NCI-H2081 (cell line): ENCODE measurements around the gene TRIP4.

ENCODE experiments used
- DNase-seq, 2 experiments: peaks; one replicate each; lab custom pipeline; 2025; lab: John Stamatoyannopoulos, UW

The TRIP4 gene

DNA sequence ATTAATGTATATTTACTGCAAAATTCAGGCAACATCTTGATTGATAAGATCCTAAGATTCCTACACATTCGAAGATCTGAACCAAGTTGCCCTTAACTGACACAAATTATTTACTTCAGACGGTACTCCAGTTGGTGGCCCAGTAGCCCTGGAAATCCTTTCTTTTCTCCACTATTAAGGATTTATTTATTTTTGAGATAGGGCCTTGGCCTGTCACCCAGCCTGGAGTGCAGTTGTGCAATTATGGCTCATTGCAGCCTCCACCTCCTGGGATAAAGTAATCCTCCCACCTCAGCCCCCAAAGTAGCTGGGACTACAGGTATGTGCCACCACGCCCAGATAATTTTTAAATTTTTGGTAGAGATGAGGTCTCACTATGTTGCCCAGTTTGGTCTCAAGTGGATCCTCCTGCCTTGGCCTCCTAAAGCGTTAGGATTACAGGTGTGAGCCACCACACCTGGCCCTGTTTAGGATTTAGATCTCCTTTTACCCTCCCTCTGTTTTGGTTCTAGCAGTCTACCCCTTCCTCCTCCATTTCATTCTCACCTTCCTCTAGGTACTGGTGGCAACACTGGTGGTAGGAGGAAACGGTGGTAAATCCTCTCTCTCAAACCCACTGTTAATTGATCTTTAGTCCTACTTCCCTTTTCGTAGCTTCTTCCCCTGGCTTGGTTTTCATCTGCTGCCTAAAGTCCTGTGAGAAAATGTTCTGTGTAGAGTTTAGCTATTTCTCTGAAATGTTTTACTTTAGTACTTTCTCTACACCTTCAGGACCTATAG is 60.1 kb downstream of the TRIP4 start:
- DNase-seq = no peak

DNA sequence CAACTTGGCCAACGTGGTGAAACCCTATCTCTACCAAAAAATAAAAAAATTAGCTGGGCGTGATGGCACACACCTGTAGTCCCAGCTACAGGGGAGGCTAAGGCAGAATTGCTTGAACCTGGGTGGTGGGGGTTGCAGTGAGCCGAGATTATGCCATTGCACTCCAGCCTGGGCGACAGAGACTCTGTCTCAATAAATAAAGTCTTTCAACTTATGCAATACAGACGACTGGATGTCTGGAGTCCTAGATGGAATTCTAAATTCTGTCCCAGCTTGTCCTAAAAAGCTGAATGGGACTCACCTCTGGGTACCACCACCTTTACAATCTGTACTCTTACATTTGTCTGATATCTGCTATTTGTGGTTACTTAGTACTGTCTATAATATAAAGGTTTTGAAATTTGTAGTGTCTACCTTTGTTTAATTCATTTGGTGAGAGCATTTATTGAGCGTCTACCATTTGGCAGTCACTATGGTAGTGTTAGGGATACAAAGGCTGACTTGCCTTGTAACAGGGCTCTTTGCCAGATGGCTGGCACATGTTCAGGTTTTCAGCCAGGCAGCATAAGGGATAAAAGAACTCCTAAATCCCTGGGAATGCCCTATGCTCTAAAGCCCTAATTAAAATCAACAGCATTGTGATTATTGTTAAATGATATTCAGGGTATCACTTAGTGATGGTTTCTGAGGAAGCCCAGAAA is 65.5 kb downstream of the TRIP4 start:
- peak; percentile 77 to 87 for DNase-seq

DNA sequence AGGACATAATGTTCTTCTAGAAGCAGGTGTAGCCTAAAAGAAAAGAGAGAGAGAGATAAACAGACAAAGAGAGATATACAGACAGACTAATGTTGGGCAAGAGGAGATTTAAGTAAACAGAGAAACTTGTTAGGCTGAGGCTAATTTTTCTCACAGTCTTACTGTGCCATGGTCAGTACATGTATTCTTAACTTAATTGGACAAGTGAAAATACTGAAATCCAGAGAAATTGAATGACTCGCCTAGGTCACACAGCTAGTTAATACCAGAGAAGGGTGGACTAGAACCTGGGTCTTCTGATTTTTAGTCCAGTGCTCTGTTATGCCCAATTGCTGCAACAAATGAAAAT is 66.0 kb downstream of the TRIP4 start:
- no peak for DNase-seq

DNA sequence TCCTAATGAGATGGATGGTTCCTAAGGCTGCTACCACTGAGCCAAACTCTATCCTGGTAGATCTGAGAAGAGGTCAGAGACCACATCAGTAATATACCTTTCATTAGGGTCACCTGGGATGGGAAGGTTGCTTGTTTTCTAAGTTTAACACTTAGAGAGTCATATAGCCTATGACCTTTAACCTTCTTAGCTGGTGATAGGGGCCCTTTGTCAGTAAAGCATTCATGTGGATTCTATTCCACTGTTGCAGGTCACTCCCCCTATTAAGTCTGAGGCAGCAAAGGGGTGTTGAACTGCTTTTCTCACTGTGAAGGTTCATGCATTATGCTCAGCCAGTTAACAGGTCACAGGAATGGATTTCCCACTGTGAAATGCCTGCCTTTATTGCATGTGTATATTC is 66.6 kb downstream of the TRIP4 start:
- no peak for DNase-seq

DNA sequence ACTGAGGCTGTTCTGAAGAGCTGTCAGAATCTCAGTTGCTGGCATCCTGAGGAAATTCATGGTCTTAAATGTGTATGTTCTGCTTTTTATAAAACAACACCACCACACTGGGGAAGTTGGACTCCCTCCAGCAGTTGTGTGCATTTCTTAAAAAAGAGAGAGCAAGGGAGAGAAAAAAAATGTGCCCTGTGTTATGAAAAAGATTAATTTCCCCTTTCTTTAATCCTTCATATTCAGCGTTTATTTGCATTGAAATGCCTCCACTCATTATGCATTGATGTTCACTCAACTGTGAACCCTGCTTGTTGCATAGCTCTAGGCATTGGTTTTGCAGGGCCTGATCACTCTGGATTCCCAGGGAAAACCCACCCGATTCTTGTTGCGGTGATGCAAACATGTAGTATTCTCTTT is 68.3 kb downstream of the TRIP4 start:
- no peak for DNase-seq

DNA sequence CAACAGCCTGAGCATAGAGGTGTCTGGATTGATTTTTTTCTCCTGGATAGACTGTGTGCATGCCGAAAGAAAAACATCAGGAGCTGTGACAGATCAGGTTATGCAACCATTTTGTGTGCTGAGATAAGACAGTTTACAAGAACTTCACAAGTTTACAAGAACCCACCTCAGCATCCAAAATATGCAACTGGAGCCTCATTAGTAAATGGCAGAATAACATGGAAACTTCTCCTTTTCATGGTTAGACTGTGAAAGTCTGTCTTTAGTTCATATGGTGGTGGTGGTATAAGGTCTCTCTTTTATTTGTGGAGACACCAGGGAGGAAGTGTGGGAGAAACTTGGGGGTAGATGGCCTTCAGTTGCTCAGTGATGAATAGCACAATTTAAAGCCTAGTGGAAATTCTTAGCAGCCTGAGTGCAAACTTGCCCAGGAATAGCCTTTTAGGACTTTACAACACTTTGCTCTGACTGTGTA is 69.0 kb downstream of the TRIP4 start:
- no peak for DNase-seq

DNA sequence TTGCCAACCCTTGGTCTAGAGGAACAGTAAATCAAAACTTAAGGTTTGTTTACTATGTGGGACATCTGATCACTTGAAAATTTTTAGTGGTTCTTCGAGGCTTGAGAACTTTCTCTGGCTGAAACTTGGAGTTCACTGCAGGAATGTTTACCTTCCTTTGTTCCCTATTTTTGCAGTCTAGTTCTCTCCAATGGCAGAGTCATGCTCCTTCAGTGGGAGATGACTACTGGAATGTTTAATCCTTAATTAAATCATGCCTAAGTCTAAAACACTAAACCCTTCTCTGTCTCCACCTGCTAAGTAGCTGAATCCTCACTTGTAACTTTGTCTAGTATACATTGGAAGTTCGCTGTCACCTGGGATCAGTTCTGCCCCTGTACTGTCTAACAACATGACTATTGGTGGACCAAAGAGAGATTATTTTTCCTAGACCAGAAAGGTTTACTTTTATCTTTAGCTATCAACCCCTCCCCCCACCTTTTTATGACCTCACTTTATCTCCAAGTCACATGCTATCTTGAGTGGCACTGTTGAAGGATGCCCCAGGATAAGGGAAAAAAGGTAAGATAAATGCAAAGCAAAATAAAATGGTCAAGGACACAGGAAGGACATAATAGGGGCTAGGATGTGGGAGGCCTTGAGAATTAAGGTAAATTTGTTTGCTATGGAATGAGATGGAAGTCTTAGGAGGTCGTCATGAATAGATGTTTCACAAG is 71.6 kb downstream of the TRIP4 start:
- no peak for DNase-seq

DNA sequence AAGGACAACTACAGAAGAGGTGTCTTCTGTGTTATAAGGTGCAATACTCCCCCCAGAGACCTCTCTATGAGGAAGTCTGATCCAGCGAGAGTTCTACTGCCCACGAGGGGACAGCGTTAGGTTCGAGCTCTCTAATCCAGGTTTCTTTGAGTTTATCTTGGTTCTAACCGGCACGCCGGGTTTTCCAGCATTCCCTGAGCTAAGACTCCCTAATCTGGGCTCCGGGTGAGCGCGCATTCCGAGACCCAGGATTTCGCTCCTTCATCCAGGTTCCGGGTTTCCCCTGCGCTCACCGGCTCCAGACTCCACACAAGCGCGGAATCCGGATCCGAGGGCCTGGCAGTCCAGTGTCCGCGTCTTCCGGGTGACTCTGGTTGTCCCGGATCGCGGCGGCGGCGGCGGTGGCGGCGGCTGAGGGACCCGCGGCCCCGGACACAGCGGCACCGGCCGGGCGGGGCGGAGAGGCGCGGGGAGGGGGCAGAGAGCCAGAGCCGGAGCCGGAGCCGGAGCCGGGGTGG is 72.6 kb downstream of the TRIP4 start, which contains the start of gene ZNF609:
Gene ZNF609 (plus strand): TSS at position 373 of the 518 bp plus-strand sequence. CDS start 38,842 bp downstream, outside the sequence.
- DNase-seq = peak; percentile 91 to 94

DNA sequence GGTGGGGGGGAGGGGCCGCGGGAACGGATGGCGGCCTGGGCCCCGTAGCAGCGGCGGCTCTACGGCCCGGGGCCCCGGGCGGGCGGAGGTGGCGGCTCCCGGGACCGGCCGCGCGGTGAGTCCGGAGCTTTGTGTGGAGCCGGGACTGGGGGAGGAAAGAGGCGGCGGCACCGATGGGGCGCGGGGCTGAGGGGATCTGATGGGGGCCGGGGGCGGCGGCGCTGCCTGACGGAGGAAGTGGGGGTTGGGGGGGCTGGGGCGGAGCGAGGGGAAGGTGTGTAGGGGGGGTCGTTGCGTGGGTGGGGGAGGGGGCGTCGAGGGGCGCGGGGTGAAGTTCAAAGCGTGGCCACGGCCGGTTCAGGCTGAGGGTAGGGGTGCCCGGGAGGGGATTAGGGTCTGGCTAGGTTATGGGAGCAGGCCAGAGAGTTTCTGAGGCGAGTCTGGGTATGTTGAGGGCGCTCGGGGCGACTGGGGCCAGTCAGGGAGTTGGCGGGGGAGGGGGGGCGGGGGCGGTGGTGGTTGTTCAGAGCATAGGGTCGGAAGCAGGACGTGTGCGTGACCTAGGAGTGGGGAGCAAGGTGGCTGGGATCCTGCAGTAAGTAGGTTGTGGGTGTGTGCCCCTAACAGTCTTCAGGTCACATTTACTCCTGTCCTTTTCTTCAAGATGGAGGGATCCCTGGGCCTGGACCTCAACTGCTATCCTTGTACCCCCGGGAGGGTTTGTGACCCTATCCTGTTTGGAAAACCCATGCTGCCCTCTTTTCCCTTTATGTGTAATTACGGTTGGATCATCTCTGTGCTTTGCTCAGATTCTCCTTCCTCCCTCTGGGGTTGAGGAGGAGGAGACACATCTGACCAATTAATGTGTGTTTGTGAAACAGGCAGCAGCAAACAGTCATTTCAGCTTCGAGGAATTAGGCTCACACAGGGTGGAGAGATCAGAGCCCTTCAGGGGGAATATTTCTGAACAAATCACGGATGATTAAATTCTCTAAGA is 73.4 kb downstream of the TRIP4 start:
- DNase-seq = peak; percentile 46 to 74

DNA sequence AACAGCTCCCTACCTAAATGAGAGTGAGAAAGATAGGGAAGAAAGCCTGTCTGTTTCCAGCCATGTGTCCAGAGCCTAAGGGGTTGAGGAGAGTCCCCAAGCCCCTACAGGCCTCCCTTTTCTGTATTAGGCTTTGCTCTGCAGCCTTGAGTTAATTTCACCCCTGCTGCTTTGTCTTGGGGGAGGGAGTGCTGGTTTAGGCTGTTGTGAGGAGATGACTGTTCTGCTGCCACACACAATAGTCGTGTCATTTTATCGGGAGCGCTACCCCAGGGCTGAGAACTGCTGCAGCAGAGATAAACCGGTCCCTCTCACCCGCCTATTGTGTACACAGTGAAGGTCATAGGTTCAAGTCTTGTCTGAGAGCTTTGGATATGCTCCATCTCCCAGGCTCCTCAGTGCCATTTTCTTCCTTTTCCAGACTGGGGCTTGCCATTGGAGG is 74.1 kb downstream of the TRIP4 start:
- DNase-seq = peak; percentile 39 to 66

DNA sequence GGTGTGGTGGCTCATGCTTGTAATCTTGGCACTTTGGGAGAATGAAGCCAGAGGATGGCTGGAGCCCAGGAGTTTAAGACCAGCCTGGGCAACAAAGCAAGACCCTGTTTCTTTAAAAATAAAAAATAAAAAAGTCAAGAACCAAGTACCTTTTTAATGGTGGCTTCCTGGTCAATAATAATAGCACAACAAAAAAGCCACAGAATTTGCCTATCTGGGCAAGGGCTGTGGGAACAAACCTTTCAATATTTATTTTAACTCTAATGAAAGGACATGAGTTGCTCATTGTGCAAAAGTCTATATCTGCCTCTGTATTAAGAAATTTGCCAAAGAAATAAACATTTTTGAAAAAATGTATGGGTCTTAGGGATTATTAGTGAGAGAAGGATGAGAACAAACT is 74.9 kb downstream of the TRIP4 start:
- DNase-seq = no peak

DNA sequence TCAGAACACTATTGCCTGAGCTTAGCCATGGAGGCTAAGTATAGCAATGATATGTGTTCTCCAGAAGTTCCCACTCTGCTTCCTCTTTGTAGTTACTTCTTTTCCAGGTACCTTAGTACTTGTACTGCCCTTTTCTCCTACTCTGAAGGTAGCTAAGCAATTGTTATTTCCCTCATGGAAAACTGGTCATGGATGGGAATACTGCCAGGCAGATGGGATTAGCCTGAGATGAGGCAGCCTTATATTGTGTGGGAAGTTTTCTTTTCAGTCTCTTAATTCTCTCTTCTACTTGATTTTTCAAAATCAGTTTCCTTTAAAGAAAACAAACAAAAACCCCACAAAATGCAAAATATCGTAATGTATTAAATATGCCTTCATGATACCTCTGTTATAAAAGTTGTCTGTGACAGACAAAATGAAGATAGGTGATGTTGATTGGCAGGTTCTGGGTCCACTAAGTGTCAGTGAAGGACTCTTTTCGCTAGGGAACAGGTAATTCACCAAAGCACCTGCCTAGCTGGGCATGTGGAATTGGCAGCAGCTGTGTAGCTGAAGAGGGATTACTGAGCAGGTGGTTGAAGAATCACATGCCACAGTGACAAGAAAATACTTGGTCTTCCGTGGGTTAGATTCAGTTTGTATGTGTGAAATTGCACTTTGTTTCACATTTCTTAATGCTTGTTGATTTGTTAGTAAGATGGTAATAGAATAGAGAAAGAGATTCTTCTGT is 76.8 kb downstream of the TRIP4 start:
- peak; percentile 58 to 84 for DNase-seq

DNA sequence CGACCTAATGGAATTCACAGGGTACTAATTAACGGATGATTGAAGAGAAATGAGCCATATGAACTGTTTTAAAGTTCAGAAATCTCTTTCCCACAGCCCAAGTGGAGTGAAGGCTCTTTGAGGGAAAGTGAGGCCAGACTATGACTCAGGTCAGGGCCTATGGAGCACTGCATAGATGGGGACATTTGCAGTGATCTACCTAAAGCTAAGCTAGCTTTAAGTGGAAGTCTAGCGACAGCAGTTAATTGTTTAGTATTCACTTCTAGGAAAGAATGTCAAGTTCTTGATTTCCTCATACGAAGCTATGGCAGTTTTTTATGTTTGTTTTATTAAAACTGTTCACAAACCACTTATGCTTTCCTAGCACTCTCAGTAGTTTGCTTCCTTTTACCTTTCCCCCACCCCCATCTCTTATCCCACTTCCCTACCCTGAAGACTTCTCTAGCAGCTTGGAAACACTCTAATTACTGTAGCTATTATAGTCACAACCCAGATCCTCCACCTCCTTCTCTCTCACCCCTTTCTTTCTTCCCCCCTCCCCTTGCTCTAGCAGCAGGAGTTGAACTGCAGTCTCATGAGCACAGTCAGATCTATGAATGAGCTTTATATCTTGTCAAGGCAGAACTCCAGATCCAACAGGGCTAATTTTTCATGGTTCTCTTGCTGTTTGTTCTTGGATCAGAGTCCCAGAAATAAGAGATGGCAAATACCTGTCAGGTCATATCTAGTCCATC is 78.9 kb downstream of the TRIP4 start:
- no peak for DNase-seq

DNA sequence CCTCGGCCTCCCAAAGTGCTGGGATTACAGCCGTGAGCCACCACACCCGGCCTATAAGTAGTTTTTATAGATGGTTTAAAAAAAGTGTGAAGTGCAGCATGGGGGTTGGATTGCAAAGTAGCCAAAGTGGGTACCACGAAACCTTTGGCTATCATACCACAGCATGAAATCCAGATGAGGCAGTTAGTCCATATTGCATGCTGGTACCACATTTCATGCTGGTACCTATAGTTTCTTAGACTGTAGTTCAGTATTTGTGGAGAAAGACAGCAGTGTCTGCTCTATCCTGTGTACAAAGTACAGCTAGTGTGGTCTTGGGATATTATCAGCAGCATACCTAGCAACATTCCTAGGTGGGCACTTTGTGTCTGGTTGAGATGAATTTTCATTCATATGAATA is 84.5 kb downstream of the TRIP4 start:
- DNase-seq = no peak

DNA sequence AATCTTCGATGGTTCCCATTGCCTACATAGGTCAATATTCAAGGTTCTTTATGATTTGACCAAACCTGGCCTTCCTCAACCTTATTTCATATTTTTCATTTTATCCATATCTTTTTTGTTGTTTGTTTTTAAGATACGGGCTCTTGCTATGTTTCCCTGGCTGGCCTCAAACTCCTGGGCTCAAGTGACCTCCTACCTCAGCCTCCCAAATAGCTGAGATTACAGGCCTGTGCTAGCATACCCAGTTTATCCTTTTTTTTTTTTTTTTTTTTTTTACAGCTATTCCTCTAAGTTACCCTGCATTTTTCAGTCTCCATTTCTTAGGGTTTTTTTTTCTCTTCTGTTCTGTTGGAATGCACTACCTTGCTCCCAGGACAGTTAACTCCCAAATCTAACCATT is 87.2 kb downstream of the TRIP4 start:
- no peak for DNase-seq

DNA sequence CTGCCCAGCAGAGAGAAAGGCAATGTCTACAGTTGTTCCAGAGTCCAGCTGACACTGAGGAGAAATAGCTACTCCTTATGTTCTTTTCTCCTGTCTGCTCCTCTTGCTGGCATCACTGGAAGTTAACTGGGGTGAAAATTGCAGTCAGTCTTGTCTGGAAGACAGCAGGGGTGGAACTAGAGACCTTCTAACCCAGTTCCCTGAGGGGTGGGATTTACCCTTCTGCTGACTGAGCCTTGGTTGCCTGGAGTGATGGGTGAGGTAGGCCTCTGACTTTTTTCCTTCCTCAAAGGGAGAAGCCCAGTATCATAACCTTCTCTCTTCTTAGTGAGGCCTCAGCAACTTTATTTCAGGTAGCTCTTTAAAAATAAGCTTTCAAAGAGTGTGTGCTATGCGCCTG is 88.9 kb downstream of the TRIP4 start:
- DNase-seq = no peak

DNA sequence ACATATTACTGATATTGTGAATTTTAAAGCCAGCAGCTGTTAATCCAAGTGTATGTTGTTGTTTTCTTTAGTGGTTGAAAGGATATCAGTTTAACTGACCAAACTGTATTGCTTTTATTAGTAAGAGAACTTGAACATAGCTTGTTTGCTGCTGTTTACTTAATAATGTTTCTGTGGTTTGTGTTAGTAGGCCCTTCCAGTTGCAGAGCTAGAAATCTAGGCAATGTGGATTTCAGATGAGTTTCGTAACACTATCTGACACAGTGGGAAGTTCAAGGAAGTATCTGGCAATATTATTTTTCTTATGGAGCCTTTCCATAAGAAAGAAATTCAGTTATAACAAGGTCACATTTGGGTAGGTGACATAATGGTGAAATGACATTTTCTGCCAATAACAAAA is 91.2 kb downstream of the TRIP4 start:
- DNase-seq = no peak

DNA sequence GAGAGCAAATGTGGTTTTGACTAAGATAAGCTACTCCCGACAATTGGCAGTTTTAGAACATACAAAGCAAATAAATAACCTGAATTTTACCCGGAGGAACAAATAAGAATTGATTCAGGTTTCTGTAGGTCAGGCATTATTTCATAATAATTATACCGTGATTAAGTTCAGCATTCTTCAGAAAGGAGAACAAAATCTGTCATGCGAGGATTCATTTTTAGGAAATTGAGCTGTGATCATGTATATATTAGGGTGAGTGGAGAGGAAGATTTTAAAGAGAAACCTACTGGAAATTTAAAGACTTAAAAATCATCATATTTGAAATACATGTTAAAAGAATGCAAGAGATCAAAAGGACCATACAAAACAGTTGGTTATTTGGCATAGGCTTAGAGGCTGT is 93.3 kb downstream of the TRIP4 start:
- DNase-seq = no peak

DNA sequence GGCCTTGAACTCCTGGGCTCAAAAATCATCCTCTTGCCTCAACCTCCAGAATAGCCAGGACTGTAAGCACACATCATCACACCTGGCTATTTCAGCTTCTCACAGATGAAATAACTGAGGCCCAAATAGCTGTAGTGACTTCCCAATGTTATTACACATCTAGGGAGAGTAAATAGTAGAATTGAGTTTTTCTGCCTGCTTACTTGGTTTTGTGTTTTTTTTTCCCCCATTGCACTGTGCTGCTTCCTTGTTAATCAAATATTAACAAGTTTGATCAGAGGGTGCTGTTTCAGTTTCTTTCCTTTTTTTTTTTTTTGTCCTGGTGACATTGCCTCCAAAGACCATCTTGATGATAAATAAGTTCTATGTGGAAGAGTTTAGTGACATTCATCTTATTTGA is 96.1 kb downstream of the TRIP4 start:
- DNase-seq = no peak

DNA sequence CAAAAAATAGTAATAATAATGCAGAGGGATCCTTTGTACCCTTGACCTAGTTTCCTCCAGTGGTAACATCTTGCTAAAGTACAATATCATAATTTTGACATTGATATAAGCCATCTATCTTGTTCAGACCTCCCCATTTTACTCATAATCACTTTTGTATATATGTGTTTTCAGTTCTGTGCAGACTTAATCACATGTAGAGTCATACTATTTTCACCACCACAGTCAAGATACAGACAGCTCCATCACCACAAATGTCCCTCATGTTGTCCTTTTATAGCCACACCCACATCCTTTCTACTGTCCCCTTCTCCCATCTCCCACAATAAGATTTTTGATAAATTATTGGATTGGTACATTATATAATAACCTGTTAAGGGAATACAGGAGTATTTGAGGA is 98.2 kb downstream of the TRIP4 start:
- DNase-seq = no peak
